Spleen (tissue), 7 donors: ENCODE data around the gene PRRX2.

Experiments used
- POLR2A ChIP-seq, 3 donors: fragments of 450-650 bp; IDR thresholded peaks; one replicate each; pipeline ENCODE4 v1.5.1; 2017; ENCODE audit warnings: antibody characterized with exemption in 3 of 3, mild to moderate bottlenecking in 1 of 3
- POLR2AphosphoS5 ChIP-seq, 3 donors: sonication (generic); formaldehyde crosslinking; IDR thresholded peaks; one replicate each; pipeline ENCODE4 v1.5.1; 2017; ENCODE audit warnings: antibody characterized with exemption in 3 of 3
- TF ChIP-seq, protein P1 (sequence below), 11 experiments: fragments of 200-600 bp in 7 of 11; fragments of 450-650 bp in 4 of 11; sonication (generic) in 4 of 11; IDR thresholded peaks in 8 of 11; conservative IDR thresholded peaks in 3 of 11; 1 replicate in 7 of 11; 2 replicates in 4 of 11; pipeline versions ENCODE4 v1.4.0 to v1.8.0; 2016 to 2021; ENCODE audit warnings: antibody characterized with exemption in 11 of 11, inconsistent platforms in 4 of 11, mild to moderate bottlenecking in 1 of 11
- donor health status: DM: no; HTN: no; CAD: no; lungs with moderate emphysema.
- donor health status: DM: no; HTN: no; CAD: no.
- donor health status: DM: no; HTN: no; CAD: no.

DNA sequence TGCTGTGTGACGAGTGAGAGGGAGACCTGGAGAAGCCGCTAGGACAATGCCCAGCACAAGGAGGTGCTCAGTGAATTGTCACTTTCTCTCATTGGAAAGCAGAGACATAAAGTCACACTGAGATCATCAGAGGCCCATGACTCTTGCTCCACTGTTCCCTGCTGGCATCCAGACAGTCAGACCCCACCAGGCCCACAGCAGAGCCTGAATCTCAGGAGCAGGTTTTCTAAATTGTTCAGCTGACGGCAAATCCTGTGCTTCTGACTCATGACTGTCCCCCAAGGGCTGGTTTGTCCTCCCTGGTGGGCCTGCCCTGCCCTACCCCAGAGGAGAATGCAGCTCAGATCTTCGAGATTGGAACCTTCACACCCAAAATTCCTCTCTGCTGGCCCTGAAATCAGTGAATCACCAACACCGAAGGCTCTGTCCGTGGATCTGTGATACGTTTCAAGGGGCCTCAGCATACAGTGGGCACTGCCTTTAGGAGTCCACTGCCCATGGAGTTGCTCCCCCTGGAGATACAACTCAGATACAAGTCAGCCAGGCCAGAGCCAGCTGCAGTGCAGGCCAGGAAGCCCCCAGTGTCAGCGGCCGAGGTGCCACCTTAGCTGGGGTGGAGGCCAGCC, 84.7 kb downstream of the PRRX2 start:
- TF ChIP-seq POLR2A (IDR thresholded peaks at IDR 0.05) (no peak), POLR2AphosphoS5 (IDR thresholded peaks at IDR 0.05) (no peak)
- TF ChIP-seq, protein P1, sequence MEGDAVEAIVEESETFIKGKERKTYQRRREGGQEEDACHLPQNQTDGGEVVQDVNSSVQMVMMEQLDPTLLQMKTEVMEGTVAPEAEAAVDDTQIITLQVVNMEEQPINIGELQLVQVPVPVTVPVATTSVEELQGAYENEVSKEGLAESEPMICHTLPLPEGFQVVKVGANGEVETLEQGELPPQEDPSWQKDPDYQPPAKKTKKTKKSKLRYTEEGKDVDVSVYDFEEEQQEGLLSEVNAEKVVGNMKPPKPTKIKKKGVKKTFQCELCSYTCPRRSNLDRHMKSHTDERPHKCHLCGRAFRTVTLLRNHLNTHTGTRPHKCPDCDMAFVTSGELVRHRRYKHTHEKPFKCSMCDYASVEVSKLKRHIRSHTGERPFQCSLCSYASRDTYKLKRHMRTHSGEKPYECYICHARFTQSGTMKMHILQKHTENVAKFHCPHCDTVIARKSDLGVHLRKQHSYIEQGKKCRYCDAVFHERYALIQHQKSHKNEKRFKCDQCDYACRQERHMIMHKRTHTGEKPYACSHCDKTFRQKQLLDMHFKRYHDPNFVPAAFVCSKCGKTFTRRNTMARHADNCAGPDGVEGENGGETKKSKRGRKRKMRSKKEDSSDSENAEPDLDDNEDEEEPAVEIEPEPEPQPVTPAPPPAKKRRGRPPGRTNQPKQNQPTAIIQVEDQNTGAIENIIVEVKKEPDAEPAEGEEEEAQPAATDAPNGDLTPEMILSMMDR (IDR thresholded peaks at IDR 0.05 in 8 of 11, conservative IDR thresholded peaks at IDR 0.05 in 3 of 11), result no peak
